ENCODE data around the gene KIFC3.
A peak's percentile ranks its signal among the peaks of the same experiment; 100 is the strongest.

The KIFC3 gene

DNA sequence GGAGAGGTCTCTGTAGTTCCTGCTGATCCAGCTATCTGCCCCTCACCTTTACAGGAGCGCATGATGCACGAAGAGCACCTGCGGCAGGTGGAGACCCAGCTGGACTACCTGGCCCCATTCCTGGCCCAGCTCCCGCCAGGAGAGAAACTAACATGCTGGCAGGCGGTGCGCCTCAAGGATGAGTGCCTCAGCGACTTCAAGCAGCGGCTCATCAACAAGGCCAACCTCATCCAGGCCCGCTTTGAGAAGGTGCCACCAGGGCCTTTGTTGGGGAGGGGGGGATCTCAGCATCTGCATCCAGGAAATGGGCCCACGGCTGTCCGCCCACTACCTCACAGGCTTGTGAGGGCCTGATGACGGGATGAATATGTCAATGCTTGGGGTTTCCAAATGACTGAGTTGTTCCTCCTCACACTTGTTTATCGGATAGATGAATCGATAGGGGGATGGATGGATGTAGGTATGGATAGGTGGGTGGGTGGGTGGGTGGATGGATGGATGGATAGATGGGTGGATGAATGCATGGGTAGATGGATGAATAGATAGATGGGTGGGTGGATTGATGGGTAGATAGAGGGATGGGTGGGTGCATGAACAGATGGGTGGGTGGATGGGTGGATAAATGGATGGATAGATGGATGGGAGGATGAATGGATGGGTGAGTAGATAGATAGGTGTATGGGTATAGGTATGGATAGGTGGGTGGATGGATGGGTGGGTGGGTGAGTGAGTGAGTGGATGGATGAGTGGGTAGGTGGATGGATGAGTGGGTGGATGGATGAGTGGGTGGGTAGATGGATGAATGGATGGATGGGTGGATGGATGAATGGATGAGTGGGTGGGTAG is 73.7 kb downstream of the KIFC3 start:
- H3K4me3 ChIP-seq (ENCODE audit: low read depth, low read length) = no peak overlapping the region
- DNase-seq (ENCODE audit: low read depth) = no peak
- TF ChIP-seq MYC (IDR thresholded peaks at IDR 0.05; ENCODE audit: low read depth, low read length) = no peak
- TF ChIP-seq, protein P1, sequence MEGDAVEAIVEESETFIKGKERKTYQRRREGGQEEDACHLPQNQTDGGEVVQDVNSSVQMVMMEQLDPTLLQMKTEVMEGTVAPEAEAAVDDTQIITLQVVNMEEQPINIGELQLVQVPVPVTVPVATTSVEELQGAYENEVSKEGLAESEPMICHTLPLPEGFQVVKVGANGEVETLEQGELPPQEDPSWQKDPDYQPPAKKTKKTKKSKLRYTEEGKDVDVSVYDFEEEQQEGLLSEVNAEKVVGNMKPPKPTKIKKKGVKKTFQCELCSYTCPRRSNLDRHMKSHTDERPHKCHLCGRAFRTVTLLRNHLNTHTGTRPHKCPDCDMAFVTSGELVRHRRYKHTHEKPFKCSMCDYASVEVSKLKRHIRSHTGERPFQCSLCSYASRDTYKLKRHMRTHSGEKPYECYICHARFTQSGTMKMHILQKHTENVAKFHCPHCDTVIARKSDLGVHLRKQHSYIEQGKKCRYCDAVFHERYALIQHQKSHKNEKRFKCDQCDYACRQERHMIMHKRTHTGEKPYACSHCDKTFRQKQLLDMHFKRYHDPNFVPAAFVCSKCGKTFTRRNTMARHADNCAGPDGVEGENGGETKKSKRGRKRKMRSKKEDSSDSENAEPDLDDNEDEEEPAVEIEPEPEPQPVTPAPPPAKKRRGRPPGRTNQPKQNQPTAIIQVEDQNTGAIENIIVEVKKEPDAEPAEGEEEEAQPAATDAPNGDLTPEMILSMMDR (IDR thresholded peaks at IDR 0.05; ENCODE audit: low read depth, low read length) = no peak
- TF ChIP-seq, protein P2, sequence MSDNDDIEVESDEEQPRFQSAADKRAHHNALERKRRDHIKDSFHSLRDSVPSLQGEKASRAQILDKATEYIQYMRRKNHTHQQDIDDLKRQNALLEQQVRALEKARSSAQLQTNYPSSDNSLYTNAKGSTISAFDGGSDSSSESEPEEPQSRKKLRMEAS (IDR thresholded peaks at IDR 0.05; ENCODE audit: low read depth, low read length) = no peak
- no peak for TF ChIP-seq POLR2A (IDR thresholded peaks at IDR 0.05; ENCODE audit: extremely low read depth, insufficient read length)

DNA sequence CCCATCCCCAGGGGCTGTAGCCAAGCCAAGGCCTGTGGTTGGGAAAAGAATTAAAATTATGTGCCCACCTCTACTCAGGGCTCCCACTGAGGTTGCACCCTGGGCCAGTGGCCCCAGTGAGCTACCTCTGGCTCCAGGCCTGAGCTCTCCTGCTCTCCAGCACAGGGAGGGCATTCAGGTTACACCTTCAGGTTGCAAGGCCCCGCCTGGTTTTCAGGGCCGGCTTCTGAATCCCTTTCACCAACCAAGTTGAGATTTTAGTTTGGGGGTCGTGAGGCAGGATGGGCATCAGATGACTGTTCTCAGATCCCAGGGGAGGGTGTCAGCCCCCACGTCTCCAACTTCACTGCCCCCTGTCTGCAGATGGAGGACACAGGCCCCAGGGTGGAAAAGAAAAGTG is 74.7 kb downstream of the KIFC3 start:
- no peak overlapping the region for H3K4me3 ChIP-seq (ENCODE audit: low read depth, low read length)
- TF ChIP-seq, protein P1 (IDR thresholded peaks at IDR 0.05; ENCODE audit: low read depth, low read length) = peak; percentile 13
- TF ChIP-seq MYC (IDR thresholded peaks at IDR 0.05; ENCODE audit: low read depth, low read length) = no peak
- DNase-seq (ENCODE audit: low read depth) = no peak

DNA sequence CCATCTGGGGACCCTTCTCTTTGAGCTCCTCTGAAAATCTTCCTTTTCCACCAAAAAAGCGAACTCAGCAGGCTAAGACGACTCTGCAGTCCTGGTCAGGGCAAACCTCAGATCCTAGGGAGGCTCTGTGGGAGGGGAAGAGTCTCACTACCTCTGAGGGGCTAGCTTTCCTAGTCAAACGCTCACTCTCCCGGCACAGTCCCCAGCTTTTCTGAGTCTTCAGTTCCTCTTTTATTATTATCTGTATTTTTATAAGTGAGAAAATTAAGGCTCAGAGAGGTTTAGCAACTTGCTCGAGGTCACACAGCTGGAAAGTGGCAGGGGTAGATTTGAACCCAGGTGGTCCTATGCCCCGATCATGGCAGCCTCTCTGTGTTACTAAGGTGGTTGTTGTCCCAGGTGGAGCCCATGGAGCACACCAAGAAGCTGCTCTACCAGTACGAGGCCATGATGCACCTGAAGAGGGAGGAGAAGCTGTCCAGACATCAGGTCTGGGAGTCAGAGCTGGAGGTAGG is 75.8 kb downstream of the KIFC3 start:
- no peak for DNase-seq (ENCODE audit: low read depth)
- H3K4me3 ChIP-seq (ENCODE audit: low read depth, low read length) = no peak overlapping the region
- TF ChIP-seq, protein P2 (IDR thresholded peaks at IDR 0.05; ENCODE audit: low read depth, low read length) = no peak
- TF ChIP-seq MYC (IDR thresholded peaks at IDR 0.05; ENCODE audit: low read depth, low read length) (no peak), POLR2A (IDR thresholded peaks at IDR 0.05; ENCODE audit: extremely low read depth, insufficient read length) (no peak)
- TF ChIP-seq, protein P1 (IDR thresholded peaks at IDR 0.05; ENCODE audit: low read depth, low read length) = no peak

DNA sequence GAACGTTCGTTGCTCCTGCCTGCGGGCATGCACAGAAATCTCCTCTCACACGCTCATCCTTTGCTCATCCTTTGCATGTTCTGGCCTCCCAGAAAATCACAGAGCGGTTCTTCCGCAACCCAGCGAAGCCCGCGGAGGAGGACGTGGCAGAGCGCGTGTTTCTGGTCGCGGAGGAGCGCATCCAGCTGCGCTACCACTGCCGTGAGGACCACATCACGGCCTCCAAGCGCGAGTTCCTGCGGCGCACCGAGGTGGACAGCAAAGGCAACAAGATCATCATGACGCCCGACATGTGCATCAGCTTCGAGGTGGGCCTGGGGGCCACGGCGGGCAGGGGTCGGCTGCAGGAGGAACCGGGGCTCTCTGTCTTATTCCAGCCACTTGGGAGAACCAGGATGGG is 76.3 kb downstream of the KIFC3 start:
- TF ChIP-seq, protein P2 (IDR thresholded peaks at IDR 0.05; ENCODE audit: low read depth, low read length) = no peak
- TF ChIP-seq MYC (IDR thresholded peaks at IDR 0.05; ENCODE audit: low read depth, low read length) (no peak), POLR2A (IDR thresholded peaks at IDR 0.05; ENCODE audit: extremely low read depth, insufficient read length) (no peak)
- TF ChIP-seq, protein P1 (IDR thresholded peaks at IDR 0.05; ENCODE audit: low read depth, low read length) = no peak
- no peak overlapping the region for H3K4me3 ChIP-seq (ENCODE audit: low read depth, low read length)
- DNase-seq (ENCODE audit: low read depth) = no peak

DNA sequence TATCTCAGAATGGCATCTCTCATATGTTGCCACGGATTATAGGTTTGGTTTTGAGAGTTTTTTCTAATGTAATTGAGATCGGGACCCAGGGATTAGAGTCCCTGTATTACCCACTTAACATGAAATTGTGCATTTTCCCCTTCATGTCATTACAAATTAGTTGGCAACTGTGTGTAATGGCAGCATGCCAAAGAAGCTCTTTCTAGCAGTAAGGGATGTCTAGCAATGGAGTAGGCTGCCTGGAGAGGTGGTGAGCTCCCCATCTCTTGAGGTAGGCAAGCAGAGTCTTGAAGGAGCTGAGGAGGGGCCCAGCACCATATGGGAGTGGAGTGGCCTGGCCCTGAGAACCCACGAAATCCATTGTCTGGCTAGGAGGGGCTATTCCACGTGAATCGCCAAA is 76.7 kb downstream of the KIFC3 start:
- H3K4me3 ChIP-seq (ENCODE audit: low read depth, low read length) = no peak overlapping the region
- no peak for TF ChIP-seq MYC (IDR thresholded peaks at IDR 0.05; ENCODE audit: low read depth, low read length)
- TF ChIP-seq, protein P1 (IDR thresholded peaks at IDR 0.05; ENCODE audit: low read depth, low read length) = no peak
- no peak for TF ChIP-seq POLR2A (IDR thresholded peaks at IDR 0.05; ENCODE audit: extremely low read depth, insufficient read length)
- TF ChIP-seq, protein P2 (IDR thresholded peaks at IDR 0.05; ENCODE audit: low read depth, low read length) = no peak
- no peak for DNase-seq (ENCODE audit: low read depth)
